HG02759 (cell line): ENCODE results near the gene CTDSPL2.
"Not testable (repeated sequence)": the region's sequence is repeated elsewhere in the genome, so short reads cannot be mapped to it uniquely, and the experiment has no call there.

Experiments
- ATAC-seq: cut with Tn5 transposase; IDR thresholded peaks from one replicate; pipeline ENCODE4 v1.9.1; 2021; ENCODE audit warnings: mild to moderate bottlenecking, moderate library complexity; ENCODE audit not compliant: unreplicated experiment

Gene CTDSPL2

GRCh38 chr15:44482090-44482489, 54.7 kb downstream of the CTDSPL2 start:
- ATAC-seq: no peak

GRCh38 chr15:44485880-44486279, 58.5 kb downstream of the CTDSPL2 start:
- no peak for ATAC-seq

- ATAC-seq: peak; percentile 70
Measured at GRCh38 chr15:44489464-44489863, 62.0 kb downstream of the CTDSPL2 start.

- ATAC-seq: no peak
Measured at GRCh38 chr15:44490622-44491021, 63.2 kb downstream of the CTDSPL2 start.

- no peak for ATAC-seq
Measured at GRCh38 chr15:44492040-44492439, 64.6 kb downstream of the CTDSPL2 start.

- ATAC-seq: no peak
Measured at GRCh38 chr15:44492672-44493071, 65.2 kb downstream of the CTDSPL2 start.

- no peak for ATAC-seq
Measured at GRCh38 chr15:44495562-44495961, 68.1 kb downstream of the CTDSPL2 start.

GRCh38 chr15:44500555-44500954, 73.1 kb downstream of the CTDSPL2 start:
- no peak for ATAC-seq

- ATAC-seq: no peak
Measured at GRCh38 chr15:44501768-44502366, 74.4 kb downstream of the CTDSPL2 start.

GRCh38 chr15:44516436-44516835, 89.0 kb downstream of the CTDSPL2 start:
- ATAC-seq: no peak

- ATAC-seq: no peak
Measured at GRCh38 chr15:44519537-44519936, 92.1 kb downstream of the CTDSPL2 start.

- no peak for ATAC-seq
Measured at GRCh38 chr15:44525018-44525417, 97.6 kb downstream of the CTDSPL2 start.

GRCh38 chr15:44527241-44527640, 99.8 kb downstream of the CTDSPL2 start:
- ATAC-seq: no peak

- ATAC-seq: no peak
Measured at GRCh38 chr15:44529864-44530604, 102.6 kb downstream of the CTDSPL2 start.

- no peak for ATAC-seq
Measured at GRCh38 chr15:44530653-44531052, 103.2 kb downstream of the CTDSPL2 start.

GRCh38 chr15:44532275-44532674, 104.8 kb downstream of the CTDSPL2 start:
- ATAC-seq: not testable (repeated sequence)

- ATAC-seq: no peak
Measured at GRCh38 chr15:44532689-44533088, 105.3 kb downstream of the CTDSPL2 start.

- ATAC-seq: no peak
Measured at GRCh38 chr15:44535092-44535491, 107.7 kb downstream of the CTDSPL2 start.

- ATAC-seq: no peak
Measured at GRCh38 chr15:44535523-44536301, 108.3 kb downstream of the CTDSPL2 start.

- ATAC-seq: peak; percentile 60
Measured at GRCh38 chr15:44536302-44536961, 109.0 kb downstream of the CTDSPL2 start.
